PC-9 (cell line): ENCODE data around the gene KRT35.

Experiments
- EZH2 ChIP-seq: fragments of 200-600 bp; sonication (generic); IDR thresholded peaks from 2 replicates; pipeline ENCODE4 v1.8.0; 2017; ENCODE audit warnings: antibody characterized with exemption, low read depth
- TF ChIP-seq, protein P1 (sequence below): fragments of 200-600 bp; sonication (generic); conservative IDR thresholded peaks from 2 replicates; pipeline ENCODE4 v1.6.1; 2017; ENCODE audit warnings: mixed run types, antibody characterized with exemption, mild to moderate bottlenecking, moderate library complexity

DNA sequence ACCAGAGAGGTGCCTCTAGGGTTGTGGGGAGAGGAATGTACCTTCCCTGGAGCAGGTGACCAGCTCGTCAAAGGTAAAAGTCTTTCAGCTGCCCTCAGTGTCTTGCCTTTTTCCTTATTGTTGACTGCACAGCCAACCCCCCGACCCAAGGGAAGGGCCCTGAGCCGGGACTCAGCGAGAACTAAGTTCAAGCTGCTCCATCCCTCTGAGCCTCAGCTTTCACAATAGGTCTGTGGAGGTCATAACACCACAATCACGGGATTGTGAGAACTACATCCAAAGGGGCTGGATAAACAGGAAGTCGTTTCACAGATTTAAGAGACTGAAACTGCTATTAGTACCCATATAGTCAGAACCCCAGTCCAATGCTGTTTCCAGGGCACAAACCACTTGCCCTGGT, 11.4 kb upstream of the KRT35 start:
- TF ChIP-seq, protein P1, sequence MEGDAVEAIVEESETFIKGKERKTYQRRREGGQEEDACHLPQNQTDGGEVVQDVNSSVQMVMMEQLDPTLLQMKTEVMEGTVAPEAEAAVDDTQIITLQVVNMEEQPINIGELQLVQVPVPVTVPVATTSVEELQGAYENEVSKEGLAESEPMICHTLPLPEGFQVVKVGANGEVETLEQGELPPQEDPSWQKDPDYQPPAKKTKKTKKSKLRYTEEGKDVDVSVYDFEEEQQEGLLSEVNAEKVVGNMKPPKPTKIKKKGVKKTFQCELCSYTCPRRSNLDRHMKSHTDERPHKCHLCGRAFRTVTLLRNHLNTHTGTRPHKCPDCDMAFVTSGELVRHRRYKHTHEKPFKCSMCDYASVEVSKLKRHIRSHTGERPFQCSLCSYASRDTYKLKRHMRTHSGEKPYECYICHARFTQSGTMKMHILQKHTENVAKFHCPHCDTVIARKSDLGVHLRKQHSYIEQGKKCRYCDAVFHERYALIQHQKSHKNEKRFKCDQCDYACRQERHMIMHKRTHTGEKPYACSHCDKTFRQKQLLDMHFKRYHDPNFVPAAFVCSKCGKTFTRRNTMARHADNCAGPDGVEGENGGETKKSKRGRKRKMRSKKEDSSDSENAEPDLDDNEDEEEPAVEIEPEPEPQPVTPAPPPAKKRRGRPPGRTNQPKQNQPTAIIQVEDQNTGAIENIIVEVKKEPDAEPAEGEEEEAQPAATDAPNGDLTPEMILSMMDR: no peak
- no peak for TF ChIP-seq EZH2
